ENCODE measurements around the gene MRPS34.
A peak's percentile ranks its signal among the peaks of the same experiment; 100 is the strongest.

Gene MRPS34

GRCh38 chr16:1776672-1776955 lies 3.7 kb upstream of the MRPS34 start:
- H3K36me3 ChIP-seq (ENCODE audit: insufficient read depth, low read length): peaks cover 46% of the 10 kb centered on the region
- H3K4me1 ChIP-seq (ENCODE audit: insufficient read depth, low read length): peaks cover 28% of the 10 kb centered on the region
- no peaks in the 10 kb centered on the region for H3K9me3 ChIP-seq (ENCODE audit: low read length)
- H2AFZ ChIP-seq (ENCODE audit: low read depth, low read length): no peak overlapping the region
- H3K27me3 ChIP-seq (ENCODE audit: insufficient read depth, low read length): no peaks in the 10 kb centered on the region
- H3K4me3 ChIP-seq (ENCODE audit: low read length): no peak overlapping the region

GRCh38 chr16:1775846-1776671 lies 3.1 kb upstream of the MRPS34 start:
- no peak overlapping the region for H3K4me3 ChIP-seq (ENCODE audit: low read length)
- no peak overlapping the region for H2AFZ ChIP-seq (ENCODE audit: low read depth, low read length)
- no peaks in the 10 kb centered on the region for H3K9me3 ChIP-seq (ENCODE audit: low read length)
- H3K27me3 ChIP-seq (ENCODE audit: insufficient read depth, low read length): no peaks in the 10 kb centered on the region
- peaks cover 44% of the 10 kb centered on the region for H3K36me3 ChIP-seq (ENCODE audit: insufficient read depth, low read length)
- peaks cover 22% of the 10 kb centered on the region for H3K4me1 ChIP-seq (ENCODE audit: insufficient read depth, low read length)

- no peaks in the 10 kb centered on the region for H3K27me3 ChIP-seq (ENCODE audit: insufficient read depth, low read length)
- no peak overlapping the region for H3K4me3 ChIP-seq (ENCODE audit: low read length)
- no peaks in the 10 kb centered on the region for H3K9me3 ChIP-seq (ENCODE audit: low read length)
- H3K4me1 ChIP-seq (ENCODE audit: insufficient read depth, low read length): peaks cover 19% of the 10 kb centered on the region
- no peak overlapping the region for H2AFZ ChIP-seq (ENCODE audit: low read depth, low read length)
- peaks cover 42% of the 10 kb centered on the region for H3K36me3 ChIP-seq (ENCODE audit: insufficient read depth, low read length)
Measured at GRCh38 chr16:1775006-1775845, 2.3 kb upstream of the MRPS34 start.

GRCh38 chr16:1774448-1774780 lies 1.5 kb upstream of the MRPS34 start:
- Histone ChIP-seq H3K27me3 (ENCODE audit: insufficient read depth, low read length) (no peaks in the 10 kb centered on the region), H3K36me3 (ENCODE audit: insufficient read depth, low read length) (peaks cover 41% of the 10 kb centered on the region), H3K4me3 (ENCODE audit: low read length) (peak overlapping the region; percentile 87), H3K4me1 (ENCODE audit: insufficient read depth, low read length) (peaks cover 19% of the 10 kb centered on the region), H3K9me3 (ENCODE audit: low read length) (no peaks in the 10 kb centered on the region), H2AFZ (ENCODE audit: low read depth, low read length) (no peak overlapping the region)

- H3K27me3 ChIP-seq (ENCODE audit: insufficient read depth, low read length): no peaks in the 10 kb centered on the region
- no peaks in the 10 kb centered on the region for H3K9me3 ChIP-seq (ENCODE audit: low read length)
- peaks cover 41% of the 10 kb centered on the region for H3K36me3 ChIP-seq (ENCODE audit: insufficient read depth, low read length)
- H2AFZ ChIP-seq (ENCODE audit: low read depth, low read length): peak overlapping the region; percentile 54
- H3K4me1 ChIP-seq (ENCODE audit: insufficient read depth, low read length): peaks cover 19% of the 10 kb centered on the region
- peak overlapping the region; percentile 87 for H3K4me3 ChIP-seq (ENCODE audit: low read length)
Measured at GRCh38 chr16:1773703-1774447, 941 bp upstream of the MRPS34 start.

GRCh38 chr16:1772362-1772907 lies 499 bp downstream of the MRPS34 start, which contains the start of gene EME2:
TSS of gene EME2 (plus strand) at chr16:1772810. CDS start at chr16:1773228, 418 bp downstream.
- Histone ChIP-seq H3K4me1 (ENCODE audit: insufficient read depth, low read length) (peaks cover 19% of the 10 kb centered on the region), H2AFZ (ENCODE audit: low read depth, low read length) (peak within 1 kb of the TSS; percentile 54), H3K36me3 (ENCODE audit: insufficient read depth, low read length) (peaks cover 47% of the 10 kb centered on the region), H3K27me3 (ENCODE audit: insufficient read depth, low read length) (no peaks in the 10 kb centered on the region), H3K4me3 (ENCODE audit: low read length) (peak within 1 kb of the TSS; percentile 87), H3K9me3 (ENCODE audit: low read length) (no peaks in the 10 kb centered on the region)

GRCh38 chr16:1771864-1772361 lies 1.0 kb downstream of the MRPS34 start:
- peak overlapping the region; percentile 87 for H3K4me3 ChIP-seq (ENCODE audit: low read length)
- peaks cover 19% of the 10 kb centered on the region for H3K4me1 ChIP-seq (ENCODE audit: insufficient read depth, low read length)
- H2AFZ ChIP-seq (ENCODE audit: low read depth, low read length): no peak overlapping the region
- H3K36me3 ChIP-seq (ENCODE audit: insufficient read depth, low read length): peaks cover 47% of the 10 kb centered on the region
- no peaks in the 10 kb centered on the region for H3K9me3 ChIP-seq (ENCODE audit: low read length)
- no peaks in the 10 kb centered on the region for H3K27me3 ChIP-seq (ENCODE audit: insufficient read depth, low read length)

- H3K27me3 ChIP-seq (ENCODE audit: insufficient read depth, low read length): no peaks in the 10 kb centered on the region
- peaks cover 19% of the 10 kb centered on the region for H3K4me1 ChIP-seq (ENCODE audit: insufficient read depth, low read length)
- H2AFZ ChIP-seq (ENCODE audit: low read depth, low read length): no peak within 1 kb of the TSS
- no peaks in the 10 kb centered on the region for H3K9me3 ChIP-seq (ENCODE audit: low read length)
- peak within 1 kb of the TSS; percentile 87 for H3K4me3 ChIP-seq (ENCODE audit: low read length)
- H3K36me3 ChIP-seq (ENCODE audit: insufficient read depth, low read length): peaks cover 49% of the 10 kb centered on the region
Measured at GRCh38 chr16:1771188-1771863, 1.6 kb downstream of the MRPS34 start, which contains the start of gene NME3. TSS of gene NME3 (minus strand) at chr16:1771543. CDS start at chr16:1771534, 9 bp downstream.

- Histone ChIP-seq H3K36me3 (ENCODE audit: insufficient read depth, low read length) (peaks cover 49% of the 10 kb centered on the region), H2AFZ (ENCODE audit: low read depth, low read length) (no peak overlapping the region), H3K27me3 (ENCODE audit: insufficient read depth, low read length) (no peaks in the 10 kb centered on the region)
Measured at GRCh38 chr16:1770328-1771187, 2.4 kb downstream of the MRPS34 start.

GRCh38 chr16:1769402-1770300 lies 3.3 kb downstream of the MRPS34 start:
- Histone ChIP-seq H3K36me3 (ENCODE audit: insufficient read depth, low read length) (peaks cover 53% of the 10 kb centered on the region), H2AFZ (ENCODE audit: low read depth, low read length) (no peak overlapping the region), H3K4me1 (ENCODE audit: insufficient read depth, low read length) (peaks cover 18% of the 10 kb centered on the region), H3K9me3 (ENCODE audit: low read length) (no peaks in the 10 kb centered on the region), H3K4me3 (ENCODE audit: low read length) (no peak overlapping the region), H3K27me3 (ENCODE audit: insufficient read depth, low read length) (no peaks in the 10 kb centered on the region)

More at GRCh38 chr16:1770328-1771187, 2.4 kb downstream of the MRPS34 start:
- Histone ChIP-seq H3K4me1 (ENCODE audit: insufficient read depth, low read length) (peaks cover 19% of the 10 kb centered on the region), H3K9me3 (ENCODE audit: low read length) (no peaks in the 10 kb centered on the region), H3K4me3 (ENCODE audit: low read length) (no peak overlapping the region)

All from neuron (in vitro differentiated cells).